ENCODE results near the gene IL11RA. TPM values are rescaled to one million over a fixed set of nuclear protein-coding genes. Genes with fewer than 3 reads are reported as not detected.
A peak's percentile ranks its signal among the peaks of the same experiment; 100 is the strongest.

IL11RA gene
- total RNA-seq, 1 donor from 2014 or later, result 56.5 TPM

GRCh38 chr9:34610434-34611206 lies 41.4 kb upstream of the IL11RA start:
- peak overlapping the region; percentile 95 for H3K27ac ChIP-seq (replicated peaks)
- no peaks in the 10 kb centered on the region for H3K9me3 ChIP-seq (replicated peaks)
- peaks cover 23% of the 10 kb centered on the region for H3K36me3 ChIP-seq
- DNase-seq, result no peak
- H3K4me1 ChIP-seq, result peaks cover 33% of the 10 kb centered on the region
- H3K27me3 ChIP-seq (ENCODE audit: low read depth), result no peaks in the 10 kb centered on the region
- peak overlapping the region; percentile 89 for H3K4me3 ChIP-seq
- intact Hi-C loops (cut with micrococcal nuclease), result no loop called here
- TF ChIP-seq CTCF (IDR thresholded peaks at IDR 0.05; ENCODE audit: borderline replicate concordance), result no peak

GRCh38 chr9:34611251-34611810 lies 40.7 kb upstream of the IL11RA start:
- Histone ChIP-seq H3K4me3 (peak overlapping the region; percentile 89), H3K27ac (replicated peaks) (peak overlapping the region; percentile 95), H3K9me3 (replicated peaks) (no peaks in the 10 kb centered on the region), H3K4me1 (peaks cover 33% of the 10 kb centered on the region), H3K27me3 (ENCODE audit: low read depth) (no peaks in the 10 kb centered on the region), H3K36me3 (peaks cover 30% of the 10 kb centered on the region)
- no peak for DNase-seq
- TF ChIP-seq CTCF (IDR thresholded peaks at IDR 0.05; ENCODE audit: borderline replicate concordance), result no peak
- intact Hi-C loops (cut with micrococcal nuclease), result no loop called here

- intact Hi-C loops (cut with micrococcal nuclease), result no loop called here
These were observed 39.9 kb upstream of the IL11RA start, which contains the start of gene RPP25L for GRCh38 chr9:34611811-34612787. TSS of gene RPP25L (minus strand) at chr9:34612097. CDS start at chr9:34611296, 801 bp downstream.

GRCh38 chr9:34612788-34613390 lies 39.1 kb upstream of the IL11RA start:
- peak; percentile 68 for DNase-seq
- TF ChIP-seq CTCF (IDR thresholded peaks at IDR 0.05; ENCODE audit: borderline replicate concordance), result peak; percentile 91
- Histone ChIP-seq H3K9me3 (replicated peaks) (no peaks in the 10 kb centered on the region), H3K36me3 (peaks cover 45% of the 10 kb centered on the region), H3K27ac (replicated peaks) (peak overlapping the region; percentile 95), H3K4me3 (peak overlapping the region; percentile 89), H3K4me1 (peaks cover 33% of the 10 kb centered on the region), H3K27me3 (ENCODE audit: low read depth) (no peaks in the 10 kb centered on the region)
- intact Hi-C loops (cut with micrococcal nuclease), result no loop called here

More at GRCh38 chr9:34611811-34612787, 39.9 kb upstream of the IL11RA start, which contains the start of gene RPP25L:
- Histone ChIP-seq H3K4me1 (peaks cover 33% of the 10 kb centered on the region), H3K4me3 (peak within 1 kb of the TSS; percentile 89), H3K27me3 (ENCODE audit: low read depth) (no peaks in the 10 kb centered on the region), H3K27ac (replicated peaks) (peak within 1 kb of the TSS; percentile 95), H3K36me3 (peaks cover 37% of the 10 kb centered on the region), H3K9me3 (replicated peaks) (no peaks in the 10 kb centered on the region)
- peak; percentile 87 for DNase-seq
- no peak for TF ChIP-seq CTCF (IDR thresholded peaks at IDR 0.05; ENCODE audit: borderline replicate concordance)

GRCh38 chr9:34615132-34615531 lies 36.9 kb upstream of the IL11RA start:
- H3K36me3 ChIP-seq, result peaks cover 50% of the 10 kb centered on the region
- H3K9me3 ChIP-seq (replicated peaks), result no peaks in the 10 kb centered on the region
- no peak for TF ChIP-seq CTCF (IDR thresholded peaks at IDR 0.05; ENCODE audit: borderline replicate concordance)
- intact Hi-C loops (cut with micrococcal nuclease), result no loop called here
- no peak for DNase-seq
- no peaks in the 10 kb centered on the region for H3K27me3 ChIP-seq (ENCODE audit: low read depth)
- H3K4me3 ChIP-seq, result no peak overlapping the region
- H3K4me1 ChIP-seq, result peaks cover 39% of the 10 kb centered on the region
- no peak overlapping the region for H3K27ac ChIP-seq (replicated peaks)

Data from left ventricle myocardium inferior (tissue), 1 donor.